WTC11 (cell line): ENCODE measurements around the gene ELL3.

Experiments
- ESRRA ChIP-seq: sonication (generic); formaldehyde crosslinking; IDR thresholded peaks from 2 replicates; pipeline ENCODE4 v1.8.1; 2022; ENCODE audit warnings: mild to moderate bottlenecking, missing genetic modification reagents, borderline replicate concordance
- NFE2L1 ChIP-seq: sonication (generic); formaldehyde crosslinking; IDR thresholded peaks from 2 replicates; pipeline ENCODE4 v1.8.1; 2023; ENCODE audit warnings: missing genetic modification reagents
- ZBTB21 ChIP-seq: sonication (generic); formaldehyde crosslinking; IDR thresholded peaks from 2 replicates; pipeline ENCODE4 v1.8.1; 2023; ENCODE audit warnings: mild to moderate bottlenecking, missing genetic modification reagents, borderline replicate concordance
- TF ChIP-seq, protein P1 (sequence below): fragments of 200-600 bp; IDR thresholded peaks from 2 replicates; pipeline ENCODE4 v1.8.0; 2022; ENCODE audit warnings: antibody characterized with exemption
- TF ChIP-seq, protein P2 (sequence below): sonication (generic); formaldehyde crosslinking; IDR thresholded peaks from 2 replicates; pipeline ENCODE4 v1.8.0; 2022; ENCODE audit warnings: mild to moderate bottlenecking, missing genetic modification reagents
- TF ChIP-seq, protein P3 (sequence below): sonication (generic); formaldehyde crosslinking; IDR thresholded peaks from 2 replicates; pipeline ENCODE4 v1.8.0; 2023; ENCODE audit warnings: missing genetic modification reagents
- TF ChIP-seq, protein P4 (sequence below): sonication (generic); formaldehyde crosslinking; IDR thresholded peaks from 2 replicates; pipeline ENCODE4 v1.8.1; 2023; ENCODE audit warnings: mild to moderate bottlenecking, missing genetic modification reagents, moderate library complexity
- TF ChIP-seq, protein P5 (sequence below): sonication (generic); formaldehyde crosslinking; IDR thresholded peaks from 2 replicates; pipeline ENCODE4 v1.8.0; 2022; ENCODE audit warnings: mild to moderate bottlenecking, missing genetic modification reagents

DNA sequence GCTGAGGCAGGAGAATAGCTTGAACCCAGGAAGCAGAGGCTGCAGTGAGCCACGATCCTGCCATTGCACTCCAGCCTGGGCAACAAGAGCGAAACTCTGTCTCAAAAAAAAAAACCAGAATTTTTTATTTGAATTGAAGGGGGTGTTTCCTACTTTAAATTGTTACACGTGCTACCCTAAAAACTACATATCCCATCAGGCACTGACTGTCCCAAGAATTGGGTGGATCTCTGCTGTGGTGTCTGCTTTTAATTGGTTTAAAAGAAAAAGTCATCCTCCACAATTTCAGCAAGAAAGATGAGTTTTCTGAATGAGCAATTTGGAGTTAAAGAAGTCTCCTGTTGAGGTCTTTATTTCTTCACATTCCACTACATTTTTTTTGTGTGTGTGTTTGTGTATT is 28.4 kb downstream of the ELL3 start:
- TF ChIP-seq, protein P1, sequence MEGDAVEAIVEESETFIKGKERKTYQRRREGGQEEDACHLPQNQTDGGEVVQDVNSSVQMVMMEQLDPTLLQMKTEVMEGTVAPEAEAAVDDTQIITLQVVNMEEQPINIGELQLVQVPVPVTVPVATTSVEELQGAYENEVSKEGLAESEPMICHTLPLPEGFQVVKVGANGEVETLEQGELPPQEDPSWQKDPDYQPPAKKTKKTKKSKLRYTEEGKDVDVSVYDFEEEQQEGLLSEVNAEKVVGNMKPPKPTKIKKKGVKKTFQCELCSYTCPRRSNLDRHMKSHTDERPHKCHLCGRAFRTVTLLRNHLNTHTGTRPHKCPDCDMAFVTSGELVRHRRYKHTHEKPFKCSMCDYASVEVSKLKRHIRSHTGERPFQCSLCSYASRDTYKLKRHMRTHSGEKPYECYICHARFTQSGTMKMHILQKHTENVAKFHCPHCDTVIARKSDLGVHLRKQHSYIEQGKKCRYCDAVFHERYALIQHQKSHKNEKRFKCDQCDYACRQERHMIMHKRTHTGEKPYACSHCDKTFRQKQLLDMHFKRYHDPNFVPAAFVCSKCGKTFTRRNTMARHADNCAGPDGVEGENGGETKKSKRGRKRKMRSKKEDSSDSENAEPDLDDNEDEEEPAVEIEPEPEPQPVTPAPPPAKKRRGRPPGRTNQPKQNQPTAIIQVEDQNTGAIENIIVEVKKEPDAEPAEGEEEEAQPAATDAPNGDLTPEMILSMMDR, result no peak
- TF ChIP-seq, protein P2, sequence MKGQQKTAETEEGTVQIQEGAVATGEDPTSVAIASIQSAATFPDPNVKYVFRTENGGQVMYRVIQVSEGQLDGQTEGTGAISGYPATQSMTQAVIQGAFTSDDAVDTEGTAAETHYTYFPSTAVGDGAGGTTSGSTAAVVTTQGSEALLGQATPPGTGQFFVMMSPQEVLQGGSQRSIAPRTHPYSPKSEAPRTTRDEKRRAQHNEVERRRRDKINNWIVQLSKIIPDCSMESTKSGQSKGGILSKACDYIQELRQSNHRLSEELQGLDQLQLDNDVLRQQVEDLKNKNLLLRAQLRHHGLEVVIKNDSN (CRISPR knock-in tag), result no peak
- TF ChIP-seq NFE2L1 (CRISPR knock-in tag) (no peak), ESRRA (CRISPR knock-in tag) (no peak), ZBTB21 (CRISPR knock-in tag) (no peak)
- TF ChIP-seq, protein P3, sequence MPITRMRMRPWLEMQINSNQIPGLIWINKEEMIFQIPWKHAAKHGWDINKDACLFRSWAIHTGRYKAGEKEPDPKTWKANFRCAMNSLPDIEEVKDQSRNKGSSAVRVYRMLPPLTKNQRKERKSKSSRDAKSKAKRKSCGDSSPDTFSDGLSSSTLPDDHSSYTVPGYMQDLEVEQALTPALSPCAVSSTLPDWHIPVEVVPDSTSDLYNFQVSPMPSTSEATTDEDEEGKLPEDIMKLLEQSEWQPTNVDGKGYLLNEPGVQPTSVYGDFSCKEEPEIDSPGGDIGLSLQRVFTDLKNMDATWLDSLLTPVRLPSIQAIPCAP (CRISPR knock-in tag), result no peak
- TF ChIP-seq, protein P4, sequence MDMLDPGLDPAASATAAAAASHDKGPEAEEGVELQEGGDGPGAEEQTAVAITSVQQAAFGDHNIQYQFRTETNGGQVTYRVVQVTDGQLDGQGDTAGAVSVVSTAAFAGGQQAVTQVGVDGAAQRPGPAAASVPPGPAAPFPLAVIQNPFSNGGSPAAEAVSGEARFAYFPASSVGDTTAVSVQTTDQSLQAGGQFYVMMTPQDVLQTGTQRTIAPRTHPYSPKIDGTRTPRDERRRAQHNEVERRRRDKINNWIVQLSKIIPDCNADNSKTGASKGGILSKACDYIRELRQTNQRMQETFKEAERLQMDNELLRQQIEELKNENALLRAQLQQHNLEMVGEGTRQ (CRISPR knock-in tag), result no peak
- TF ChIP-seq, protein P5, sequence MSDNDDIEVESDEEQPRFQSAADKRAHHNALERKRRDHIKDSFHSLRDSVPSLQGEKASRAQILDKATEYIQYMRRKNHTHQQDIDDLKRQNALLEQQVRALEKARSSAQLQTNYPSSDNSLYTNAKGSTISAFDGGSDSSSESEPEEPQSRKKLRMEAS, result no peak
